ENCODE measurements around the gene ZNF599. TPM values are rescaled to one million over a fixed set of nuclear protein-coding genes. Genes with fewer than 3 reads are reported as not detected.
"Not testable (repeated sequence)": the region's sequence is repeated elsewhere in the genome, so short reads cannot be mapped to it uniquely, and the experiment has no call there.

The ZNF599 gene
- 10 to 100 TPM; 11.9 to 13.5 (median 13.2) TPM for polyA plus RNA-seq (ENCODE audit: insufficient read length in 3 of 3)

- DNase-seq (ENCODE audit: low read depth in 3 of 3, low spot score in 2 of 3) = peak; percentile 69 to 88 (median 86)
Observed at GRCh38 chr19:34772697-34773554, at the start of gene ZNF599. ZNF599 (minus strand) TSS chr19:34773215; CDS start chr19:34772841, 374 bp downstream.

GRCh38 chr19:34818270-34818669, 45.3 kb upstream of the ZNF599 start:
- DNase-seq (ENCODE audit: low read depth in 3 of 3, low spot score in 2 of 3) = no peak

- no peak for DNase-seq (ENCODE audit: low read depth in 3 of 3, low spot score in 2 of 3)
Observed at GRCh38 chr19:34816708-34817107, 43.7 kb upstream of the ZNF599 start.

- no peak for DNase-seq (ENCODE audit: low read depth in 3 of 3, low spot score in 2 of 3)
Observed at GRCh38 chr19:34808566-34808965, 35.6 kb upstream of the ZNF599 start.

GRCh38 chr19:34806976-34807860, 34.2 kb upstream of the ZNF599 start:
- DNase-seq (ENCODE audit: low read depth in 3 of 3, low spot score in 2 of 3) = no peak

GRCh38 chr19:34804115-34804514, 31.1 kb upstream of the ZNF599 start:
- DNase-seq (ENCODE audit: low read depth in 3 of 3, low spot score in 2 of 3) = no peak

GRCh38 chr19:34796953-34797352, 23.9 kb upstream of the ZNF599 start:
- DNase-seq (ENCODE audit: low read depth in 3 of 3, low spot score in 2 of 3) = not testable (repeated sequence)

- no peak for DNase-seq (ENCODE audit: low read depth in 3 of 3, low spot score in 2 of 3)
Observed at GRCh38 chr19:34794066-34794960, 21.3 kb upstream of the ZNF599 start.

- DNase-seq (ENCODE audit: low read depth in 3 of 3, low spot score in 2 of 3) = no peak
Observed at GRCh38 chr19:34793565-34793964, 20.6 kb upstream of the ZNF599 start.

GRCh38 chr19:34788074-34788473, 15.1 kb upstream of the ZNF599 start:
- no peak for DNase-seq (ENCODE audit: low read depth in 3 of 3, low spot score in 2 of 3)

- DNase-seq (ENCODE audit: low read depth in 3 of 3, low spot score in 2 of 3) = no peak
Observed at GRCh38 chr19:34787059-34787824, 14.2 kb upstream of the ZNF599 start.

GRCh38 chr19:34786236-34786635, 13.2 kb upstream of the ZNF599 start:
- DNase-seq (ENCODE audit: low read depth in 3 of 3, low spot score in 2 of 3) = no peak

GRCh38 chr19:34779652-34780051, 6.6 kb upstream of the ZNF599 start:
- DNase-seq (ENCODE audit: low read depth in 3 of 3, low spot score in 2 of 3) = no peak

- no peak for DNase-seq (ENCODE audit: low read depth in 3 of 3, low spot score in 2 of 3)
Observed at GRCh38 chr19:34778342-34778741, 5.3 kb upstream of the ZNF599 start.

GRCh38 chr19:34774857-34775256, 1.8 kb upstream of the ZNF599 start:
- no peak for DNase-seq (ENCODE audit: low read depth in 3 of 3, low spot score in 2 of 3)

- DNase-seq (ENCODE audit: low read depth in 3 of 3, low spot score in 2 of 3) = no peak
Observed at GRCh38 chr19:34773555-34773864, 495 bp upstream of the ZNF599 start.

GRCh38 chr19:34767951-34768350, 5.1 kb downstream of the ZNF599 start:
- no peak for DNase-seq (ENCODE audit: low read depth in 3 of 3, low spot score in 2 of 3)

GRCh38 chr19:34766386-34766785, 6.6 kb downstream of the ZNF599 start:
- DNase-seq (ENCODE audit: low read depth in 3 of 3, low spot score in 2 of 3) = no peak

- DNase-seq (ENCODE audit: low read depth in 3 of 3, low spot score in 2 of 3) = no peak
Observed at GRCh38 chr19:34759218-34759917, 13.6 kb downstream of the ZNF599 start.
